ENCODE data around the gene HHAT. TPM values are rescaled to one million over a fixed set of nuclear protein-coding genes. Genes with fewer than 3 reads are reported as not detected.

Gene HHAT
- total and polyA plus RNA-seq, 4 experiments from 2014 or later = 4.3 to 6.8 (median 5.8) TPM

DNA sequence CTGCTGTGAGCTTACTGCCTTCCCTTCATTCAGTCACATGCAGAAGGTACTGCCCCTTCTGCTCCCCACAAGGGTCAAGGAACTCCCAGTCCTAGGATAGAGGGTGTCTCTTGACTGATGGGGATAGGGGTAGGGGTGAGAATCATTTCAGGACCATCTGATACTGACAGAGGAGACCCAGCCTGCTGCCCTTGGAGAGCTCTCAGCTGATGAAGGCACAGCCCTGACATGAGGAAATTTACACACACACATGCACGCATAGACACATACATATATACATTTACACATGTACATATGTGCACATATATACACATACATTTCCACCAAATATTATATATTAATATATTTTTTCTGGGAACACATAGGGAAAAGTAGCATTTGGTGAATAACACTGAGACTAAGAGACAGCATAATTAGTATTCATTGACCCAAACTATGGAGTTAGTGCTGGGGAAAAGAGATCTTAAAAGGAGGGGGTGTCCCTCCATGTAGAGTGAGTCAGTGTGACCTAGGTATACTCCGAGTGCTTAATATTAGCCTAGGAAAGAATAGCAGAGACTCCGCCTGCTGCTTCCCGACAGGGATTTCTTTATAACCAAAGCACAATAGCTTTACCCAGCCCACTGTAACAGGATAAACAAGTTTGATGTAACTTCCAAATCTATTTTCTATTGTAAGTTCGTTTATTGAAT, 27.6 kb upstream of the HHAT start:
- H3K27ac Mint-ChIP-seq = no peak overlapping the region
- ChIA-PET CTCF (ENCODE audit: partially characterized antibody) (no interaction called here), POLR2A (ENCODE audit: partially characterized antibody) (no interaction called here)
- H3K4me3 Mint-ChIP-seq = no peak overlapping the region
- H3K36me3 Mint-ChIP-seq = no peaks in the 10 kb centered on the region
- no peaks in the 10 kb centered on the region for H3K9me3 ChIP-seq (ENCODE audit: control insufficient read depth in 1 of 2, low read length in 2 of 2)
- no peak overlapping the region for H3K4me3 ChIP-seq (ENCODE audit: low read length in 2 of 2)
- no peak for DNase-seq
- intact Hi-C loops (cut with micrococcal nuclease) = no loop called here
- H3K27me3 ChIP-seq (ENCODE audit: insufficient read depth, low read length) = no peaks in the 10 kb centered on the region
- no peaks in the 10 kb centered on the region for H3K9me3 Mint-ChIP-seq
- H3K27ac ChIP-seq (ENCODE audit: low read depth, low read length) = no peak overlapping the region
- no peaks in the 10 kb centered on the region for H3K4me1 ChIP-seq (ENCODE audit: insufficient read depth, low read length)
- H3K4me1 Mint-ChIP-seq = no peaks in the 10 kb centered on the region
- H3K36me3 ChIP-seq (ENCODE audit: insufficient read depth, low read length) = no peaks in the 10 kb centered on the region
- peaks cover 10 to 16% of the 10 kb centered on the region in 2 donors for H3K27me3 Mint-ChIP-seq

DNA sequence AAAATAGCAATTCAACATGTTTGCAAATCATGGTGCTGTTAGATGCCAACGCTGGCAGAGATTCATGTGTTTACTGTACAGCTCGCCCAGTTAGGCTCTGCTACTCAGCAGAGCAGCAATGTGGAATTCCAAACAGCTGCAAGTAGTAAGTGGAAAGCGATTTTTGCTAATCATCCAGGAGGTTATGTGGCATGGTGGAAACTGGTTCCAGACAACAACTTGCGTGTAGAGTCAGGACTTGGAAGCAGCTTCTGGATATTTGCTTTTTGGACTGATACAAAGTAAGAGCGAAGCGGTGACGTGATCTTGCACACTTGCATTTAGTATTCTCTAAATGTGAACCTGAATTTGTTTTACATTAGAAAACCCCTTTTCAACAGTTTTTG, 27.1 kb upstream of the HHAT start:
- DNase-seq = no peak
- Mint-ChIP-seq H3K27me3 (peaks cover 10 to 11% of the 10 kb centered on the region in 2 donors), H3K4me3 (no peak overlapping the region), H3K4me1 (no peaks in the 10 kb centered on the region), H3K27ac (no peak overlapping the region), H3K9me3 (no peaks in the 10 kb centered on the region), H3K36me3 (no peaks in the 10 kb centered on the region)
- Histone ChIP-seq H3K27ac (ENCODE audit: low read depth, low read length) (no peak overlapping the region), H3K36me3 (ENCODE audit: insufficient read depth, low read length) (no peaks in the 10 kb centered on the region), H3K9me3 (ENCODE audit: control insufficient read depth in 1 of 2, low read length in 2 of 2) (no peaks in the 10 kb centered on the region), H3K27me3 (ENCODE audit: insufficient read depth, low read length) (no peaks in the 10 kb centered on the region), H3K4me1 (ENCODE audit: insufficient read depth, low read length) (no peaks in the 10 kb centered on the region), H3K4me3 (ENCODE audit: low read length in 2 of 2) (no peak overlapping the region)
- intact Hi-C loops (cut with micrococcal nuclease) = no loop called here
- POLR2A ChIA-PET (ENCODE audit: partially characterized antibody) = no interaction called here
- CTCF ChIA-PET (ENCODE audit: partially characterized antibody) = interaction anchor here (1.1 kb wide), 1 partner anchor 10 kb away, joined by 3 read pairs; no protein-coding TSS in a partner anchor

DNA sequence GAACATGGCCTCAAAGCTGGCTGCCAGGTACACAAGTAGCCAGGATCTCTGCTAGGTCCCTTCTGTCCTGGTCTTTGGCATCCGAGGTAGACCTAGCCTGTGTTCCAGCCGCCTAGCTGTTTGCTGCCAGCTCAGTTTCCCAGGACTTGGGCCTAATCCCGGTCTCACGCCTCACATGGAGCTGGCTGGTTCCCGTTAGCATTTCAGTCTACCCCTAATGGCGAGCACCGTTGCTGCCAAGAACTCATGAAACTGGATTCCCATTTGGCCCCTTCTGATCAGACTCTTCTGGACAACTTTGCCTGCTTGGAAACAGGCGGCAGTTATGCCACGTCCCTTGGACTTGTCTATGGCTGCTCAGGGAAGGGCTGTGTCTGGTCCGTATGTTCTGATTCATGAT, 26.2 kb upstream of the HHAT start:
- H3K9me3 ChIP-seq (ENCODE audit: control insufficient read depth in 1 of 2, low read length in 2 of 2) = no peaks in the 10 kb centered on the region
- peaks cover 15 to 16% of the 10 kb centered on the region in 2 donors for H3K27me3 Mint-ChIP-seq
- no peaks in the 10 kb centered on the region for H3K27me3 ChIP-seq (ENCODE audit: insufficient read depth, low read length)
- H3K9me3 Mint-ChIP-seq = no peaks in the 10 kb centered on the region
- ChIA-PET POLR2A (ENCODE audit: partially characterized antibody) (no interaction called here), CTCF (ENCODE audit: partially characterized antibody) (interaction anchor here (0.9 to 1.5 kb wide), 3 partner anchors 10 to 442 kb away, joined by 3 to 4 read pairs (median 3); no protein-coding TSS in a partner anchor)
- H3K4me1 ChIP-seq (ENCODE audit: insufficient read depth, low read length) = no peaks in the 10 kb centered on the region
- no peak for DNase-seq
- no peaks in the 10 kb centered on the region for H3K36me3 ChIP-seq (ENCODE audit: insufficient read depth, low read length)
- no peaks in the 10 kb centered on the region for H3K4me1 Mint-ChIP-seq
- no peaks in the 10 kb centered on the region for H3K36me3 Mint-ChIP-seq
- H3K4me3 ChIP-seq (ENCODE audit: low read length in 2 of 2) = no peak overlapping the region
- H3K27ac ChIP-seq (ENCODE audit: low read depth, low read length) = no peak overlapping the region
- no peak overlapping the region for H3K4me3 Mint-ChIP-seq
- H3K27ac Mint-ChIP-seq = no peak overlapping the region
- intact Hi-C loops (cut with micrococcal nuclease) = no loop called here

DNA sequence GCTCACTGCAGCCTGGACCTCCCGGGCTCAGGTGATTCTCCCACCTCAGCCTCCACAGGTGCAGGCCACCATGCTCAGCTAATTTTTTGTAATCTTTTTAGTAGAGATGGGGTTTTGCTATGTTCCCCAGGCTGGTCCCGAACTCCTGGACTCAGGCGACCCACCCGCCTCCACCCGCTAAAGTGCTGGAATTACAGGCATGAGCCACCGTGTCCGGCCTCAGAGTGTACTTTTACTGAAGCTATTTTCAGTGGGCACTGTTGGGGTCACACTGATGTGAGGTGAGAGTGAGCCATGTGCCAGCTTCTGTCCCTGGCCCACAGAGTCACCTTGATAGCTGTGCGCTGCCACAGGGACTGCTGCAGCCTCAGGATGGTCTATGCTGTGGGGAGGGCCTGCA, 25.3 kb upstream of the HHAT start:
- CTCF ChIA-PET (ENCODE audit: partially characterized antibody) = interaction anchor here (0.9 to 1.5 kb wide), 2 partner anchors 9 to 443 kb away, joined by 3 to 4 read pairs; no protein-coding TSS in a partner anchor
- H3K27ac Mint-ChIP-seq = no peak overlapping the region
- POLR2A ChIA-PET (ENCODE audit: partially characterized antibody) = no interaction called here
- H3K4me3 ChIP-seq (ENCODE audit: low read length in 2 of 2) = no peak overlapping the region
- no peaks in the 10 kb centered on the region for H3K9me3 Mint-ChIP-seq
- no peaks in the 10 kb centered on the region for H3K9me3 ChIP-seq (ENCODE audit: control insufficient read depth in 1 of 2, low read length in 2 of 2)
- H3K36me3 Mint-ChIP-seq = no peaks in the 10 kb centered on the region
- no peaks in the 10 kb centered on the region for H3K4me1 ChIP-seq (ENCODE audit: insufficient read depth, low read length)
- intact Hi-C loops (cut with micrococcal nuclease) = no loop called here
- H3K4me3 Mint-ChIP-seq = no peak overlapping the region
- H3K4me1 Mint-ChIP-seq = no peaks in the 10 kb centered on the region
- no peaks in the 10 kb centered on the region for H3K36me3 ChIP-seq (ENCODE audit: insufficient read depth, low read length)
- H3K27me3 ChIP-seq (ENCODE audit: insufficient read depth, low read length) = no peaks in the 10 kb centered on the region
- DNase-seq = no peak
- peaks cover 15 to 16% of the 10 kb centered on the region in 2 donors for H3K27me3 Mint-ChIP-seq
- H3K27ac ChIP-seq (ENCODE audit: low read depth, low read length) = no peak overlapping the region

DNA sequence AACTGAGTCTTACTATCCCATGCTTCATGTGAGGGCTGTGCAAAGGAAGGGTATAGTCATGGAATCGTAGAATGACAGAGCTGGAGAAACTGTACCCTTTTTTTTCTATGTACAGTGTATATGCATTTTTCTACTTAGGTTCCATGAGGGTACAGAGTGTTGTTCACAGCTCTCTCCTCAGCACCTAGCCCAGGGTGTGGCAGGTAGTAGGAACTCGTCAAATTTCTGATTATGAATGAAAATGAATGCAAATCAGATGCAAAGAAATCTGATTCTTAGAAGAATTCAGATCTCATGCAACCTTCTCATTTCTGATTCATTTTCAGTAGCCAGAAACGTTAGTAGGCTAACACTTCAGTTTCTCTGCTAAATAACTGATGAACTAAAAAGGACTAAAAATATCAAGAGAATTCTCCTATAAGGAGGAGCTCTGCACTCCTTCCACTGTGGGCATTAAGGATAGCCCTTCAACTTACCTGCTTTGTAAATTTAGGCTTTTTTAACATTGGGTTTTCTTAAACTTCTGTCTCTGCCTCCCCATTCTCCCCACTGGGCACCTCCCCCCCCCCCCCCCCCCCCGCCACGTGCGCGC, 18.0 kb upstream of the HHAT start:
- Histone ChIP-seq H3K27ac (ENCODE audit: low read depth, low read length) (no peak overlapping the region), H3K9me3 (ENCODE audit: control insufficient read depth in 1 of 2, low read length in 2 of 2) (no peaks in the 10 kb centered on the region), H3K4me1 (ENCODE audit: insufficient read depth, low read length) (peaks cover 4% of the 10 kb centered on the region), H3K27me3 (ENCODE audit: insufficient read depth, low read length) (no peaks in the 10 kb centered on the region), H3K36me3 (ENCODE audit: insufficient read depth, low read length) (no peaks in the 10 kb centered on the region), H3K4me3 (ENCODE audit: low read length in 2 of 2) (no peak overlapping the region)
- no peak for DNase-seq
- ChIA-PET POLR2A (ENCODE audit: partially characterized antibody) (interaction anchor here (1.3 kb wide), 1 partner anchor 22 kb away, joined by 4 read pairs; no protein-coding TSS in a partner anchor), CTCF (ENCODE audit: partially characterized antibody) (interaction anchor here (0.9 to 3.3 kb wide), 13 partner anchors 15 to 487 kb away, joined by 3 to 18 read pairs (median 5); partner anchors contain the start of gene UTP25)
- Mint-ChIP-seq H3K4me1 (peaks cover 5 to 8% (median 6%) of the 10 kb centered on the region in 4 donors), H3K9me3 (no peaks in the 10 kb centered on the region), H3K27ac (peak overlapping the region in 5 of 7 donors; percentile 17 to 95 (median 85)), H3K36me3 (no peaks in the 10 kb centered on the region), H3K27me3 (peaks cover 11 to 13% of the 10 kb centered on the region in 2 donors), H3K4me3 (peak overlapping the region in 6 of 8 donors; percentile 78 to 95 (median 93))
- intact Hi-C loops (cut with micrococcal nuclease) = loop anchor here (1.0 to 5.0 kb wide), 2 partner anchors 450 to 743 kb away; no protein-coding TSS in a partner anchor

DNA sequence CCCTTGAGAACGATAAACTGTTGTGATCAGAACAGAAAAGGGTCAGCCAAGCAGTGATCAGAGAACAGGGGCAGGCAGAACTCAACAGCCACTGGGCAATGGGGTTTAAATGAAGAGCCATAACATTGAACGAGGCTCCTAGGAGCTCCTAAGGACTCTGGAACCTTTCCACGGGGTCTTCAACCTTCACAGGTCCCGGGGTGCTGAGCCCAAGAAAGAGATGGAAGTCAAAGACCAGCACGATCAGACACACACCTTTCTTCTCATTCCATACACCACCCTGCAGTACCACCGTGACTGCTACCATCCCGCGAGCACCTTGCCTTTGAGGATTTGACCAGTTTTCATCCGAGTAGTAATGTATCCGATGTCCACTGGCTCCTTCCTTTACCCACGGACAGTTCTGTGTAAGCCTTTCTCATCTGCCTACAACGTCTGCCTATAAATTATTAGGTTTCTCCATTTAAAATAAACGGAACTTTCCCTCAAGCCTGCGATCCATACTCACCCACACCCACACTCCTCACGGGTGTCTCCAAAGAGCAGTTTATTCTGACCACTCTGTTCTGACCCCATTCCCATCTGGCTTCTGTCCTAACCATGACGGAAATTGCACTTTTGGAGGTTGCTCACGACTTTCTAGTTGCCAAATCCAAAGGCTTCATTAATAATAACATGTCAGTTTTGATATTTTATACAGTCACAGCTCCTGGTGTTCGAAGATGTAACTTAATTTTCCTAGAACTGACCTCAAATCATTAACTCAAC, 16.8 kb upstream of the HHAT start:
- Mint-ChIP-seq H3K36me3 (no peaks in the 10 kb centered on the region), H3K27me3 (peaks cover 10 to 12% of the 10 kb centered on the region in 2 donors), H3K9me3 (no peaks in the 10 kb centered on the region), H3K4me1 (peaks cover 5 to 8% (median 6%) of the 10 kb centered on the region in 4 donors), H3K4me3 (peak overlapping the region; percentile 73 to 95 (median 92)), H3K27ac (peak overlapping the region in 5 of 7 donors; percentile 42 to 95 (median 85))
- Histone ChIP-seq H3K27ac (ENCODE audit: low read depth, low read length) (no peak overlapping the region), H3K36me3 (ENCODE audit: insufficient read depth, low read length) (no peaks in the 10 kb centered on the region), H3K4me1 (ENCODE audit: insufficient read depth, low read length) (peaks cover 4% of the 10 kb centered on the region), H3K27me3 (ENCODE audit: insufficient read depth, low read length) (no peaks in the 10 kb centered on the region), H3K9me3 (ENCODE audit: control insufficient read depth in 1 of 2, low read length in 2 of 2) (no peaks in the 10 kb centered on the region), H3K4me3 (ENCODE audit: low read length in 2 of 2) (no peak overlapping the region)
- intact Hi-C loops (cut with micrococcal nuclease) = loop anchor here (1.0 to 5.0 kb wide), 2 partner anchors 452 to 745 kb away; no protein-coding TSS in a partner anchor
- CTCF ChIA-PET (ENCODE audit: partially characterized antibody) = interaction anchor here (0.7 to 3.3 kb wide), 11 partner anchors 9 to 451 kb away, joined by 3 to 18 read pairs (median 5); no protein-coding TSS in a partner anchor
- no peak for DNase-seq
- POLR2A ChIA-PET (ENCODE audit: partially characterized antibody) = interaction anchor here (1.3 kb wide), 1 partner anchor 21 kb away, joined by 4 read pairs; no protein-coding TSS in a partner anchor

Data from CD4-positive, alpha-beta memory T cell (primary cell).